A549 (cell line): ENCODE results near the gene HLA-C. TPM values are rescaled to one million over a fixed set of nuclear protein-coding genes. Genes with fewer than 3 reads are reported as not detected.
A peak's percentile ranks its signal among the peaks of the same experiment; 100 is the strongest.
"Not testable (repeated sequence)": the region's sequence is repeated elsewhere in the genome, so short reads cannot be mapped to it uniquely, and the experiment has no call there.

ENCODE experiments used
- ATAC-seq, 2 experiments: fragments of 200-7000 bp in 1 of 2; fragments of >200 bp in 1 of 2; cut with Nextera tagmentation in 1 of 2; cut with Tn5 transposase in 1 of 2; 3 replicates each; pipeline versions ENCODE4 v1.8.0 to v1.9.1; 2018 to 2020; ENCODE audit warnings: mild to moderate bottlenecking in 1 of 2, moderate library complexity in 1 of 2
- CTCF ChIA-PET: fragments of 300-600 bp; sonication (Branson Sonifier 250); formaldehyde crosslinking; extraction: SDS; loops from one replicate; lab custom pipeline; 2021; ENCODE audit warnings: antibody characterized with exemption, inconsistent platforms; lab: Yijun Ruan, JAX
- POLR2A ChIA-PET: fragments of 350-600 bp; formaldehyde crosslinking; extraction: SDS; loops from one replicate; lab custom pipeline; 2021; ENCODE audit warnings: antibody characterized with exemption, inconsistent platforms; lab: Yijun Ruan, JAX
- DNase-seq, 2 experiments: peaks; one replicate each; pipeline versions ENCODE4 v3.0.0 to v3.0.0-alpha.2; 2011 to 2016; ENCODE audit warnings: low read depth in 1 of 2, low spot score in 1 of 2
- FAIRE-seq: peaks from 2 replicates; lab custom pipeline; 2011; peaks lifted over from hg19 to GRCh38; lab: Jason Lieb, UNC
- H3K27ac ChIP-seq, 2 experiments: fragments of >200 bp; sonication (Bioruptor Twin); formaldehyde crosslinking; 3 replicates each; pipeline ENCODE4 v1.5.1; 2016 to 2017
- H3K4me1 ChIP-seq: fragments of >200 bp; sonication (Bioruptor Twin); formaldehyde crosslinking; 3 replicates; pipeline ENCODE4 v1.6.1; 2016
- H3K4me2 ChIP-seq: fragments of >200 bp; sonication (Bioruptor Twin); formaldehyde crosslinking; 3 replicates; pipeline ENCODE4 v1.6.1; 2016
- H3K4me3 ChIP-seq: fragments of >200 bp; sonication (Bioruptor Twin); formaldehyde crosslinking; 3 replicates; pipeline ENCODE4 v1.5.1; 2016
- H3K9me3 ChIP-seq: fragments of >200 bp; sonication (Bioruptor Twin); formaldehyde crosslinking; 3 replicates; pipeline ENCODE4 v1.6.1; 2016
- ATOH8 ChIP-seq: fragments of 250-450 bp; sonication (Bioruptor Pico); IDR thresholded peaks from 2 replicates; pipeline ENCODE4 v1.5.0; 2020; ENCODE audit warnings: low read depth, mild to moderate bottlenecking, moderate library complexity
- CBX8 ChIP-seq: fragments of 200-600 bp; sonication (generic); IDR thresholded peaks from 2 replicates; pipeline ENCODE4 v1.6.1; 2016
- CHD2 ChIP-seq: fragments of 150-350 bp; IDR thresholded peaks from 2 replicates; pipeline ENCODE4 v1.6.1; 2014; ENCODE audit warnings: low read length; ENCODE audit not compliant: partially characterized antibody
- EHMT2 ChIP-seq: fragments of 200-600 bp; sonication (generic); IDR thresholded peaks from 2 replicates; pipeline ENCODE4 v1.6.1; 2016; ENCODE audit warnings: antibody characterized with exemption, low read depth, mild to moderate bottlenecking, moderate library complexity
- HEYL ChIP-seq: fragments of 250-450 bp; sonication (Bioruptor Pico); IDR thresholded peaks from 2 replicates; pipeline ENCODE4 v1.8.0; 2021; ENCODE audit warnings: mild to moderate bottlenecking, moderate library complexity
- HMGXB4 ChIP-seq: fragments of 250-450 bp; sonication (Bioruptor Pico); IDR thresholded peaks from 2 replicates; pipeline ENCODE4 v1.5.0; 2021; ENCODE audit warnings: mild to moderate bottlenecking, moderate library complexity, borderline replicate concordance
- HOXA7 ChIP-seq: fragments of 250-450 bp; sonication (Bioruptor Pico); IDR thresholded peaks from 2 replicates; pipeline ENCODE4 v1.5.0; 2020; ENCODE audit warnings: mild to moderate bottlenecking, moderate library complexity
- HOXB5 ChIP-seq: fragments of 250-450 bp; sonication (Bioruptor Pico); IDR thresholded peaks from 2 replicates; pipeline ENCODE4 v1.5.0; 2020; ENCODE audit warnings: mild to moderate bottlenecking, moderate library complexity
- JUN ChIP-seq, 2 experiments: fragments of >200 bp; sonication (Bioruptor Twin); formaldehyde crosslinking; IDR thresholded peaks; 2 replicates in 1 of 2; 3 replicates in 1 of 2; pipeline ENCODE4 v1.6.1; 2016 to 2017
- KDM1A ChIP-seq: fragments of 200-600 bp; sonication (generic); IDR thresholded peaks from 2 replicates; pipeline ENCODE4 v1.6.1; 2016; ENCODE audit warnings: low read depth, mild to moderate bottlenecking
- KDM5A ChIP-seq: fragments of 200-600 bp; sonication (generic); IDR thresholded peaks from 2 replicates; pipeline ENCODE4 v1.6.1; 2016; ENCODE audit warnings: antibody characterized with exemption, mild to moderate bottlenecking
- MAX ChIP-seq: IDR thresholded peaks from 2 replicates; pipeline ENCODE4 v1.6.1; 2012
- MAZ ChIP-seq: fragments of 150-350 bp; IDR thresholded peaks from 2 replicates; pipeline ENCODE4 v1.6.1; 2014; ENCODE audit warnings: antibody characterized with exemption, low read depth, low read length, borderline replicate concordance
- POLR2A ChIP-seq: IDR thresholded peaks from 2 replicates; pipeline ENCODE4 v1.6.1; 2012; ENCODE audit warnings: mild to moderate bottlenecking, low read length
- POLR2AphosphoS2 ChIP-seq: conservative IDR thresholded peaks from 2 replicates; pipeline ENCODE4 v1.6.1; 2012; ENCODE audit warnings: low read length, improper control_type of control experiment, inconsistent platforms
- REST ChIP-seq: fragments of 200-600 bp; sonication (generic); IDR thresholded peaks from 2 replicates; pipeline ENCODE4 v1.6.1; 2016; ENCODE audit warnings: antibody characterized with exemption, mild to moderate bottlenecking, moderate library complexity
- SMC3 ChIP-seq: fragments of >200 bp; sonication (Bioruptor Twin); formaldehyde crosslinking; IDR thresholded peaks from 3 replicates; pipeline ENCODE4 v1.6.1; 2018; ENCODE audit warnings: inconsistent platforms
- SREBF2 ChIP-seq: fragments of 450-650 bp; IDR thresholded peaks from 2 replicates; pipeline ENCODE4 v1.6.1; 2014; ENCODE audit warnings: mild to moderate bottlenecking, moderate library complexity
- ZFP36 ChIP-seq: fragments of 450-650 bp; IDR thresholded peaks from 2 replicates; pipeline ENCODE4 v1.6.1; 2014; ENCODE audit warnings: borderline replicate concordance; ENCODE audit not compliant: partially characterized antibody
- ZSCAN20 ChIP-seq: fragments of 250-450 bp; sonication (Bioruptor Pico); IDR thresholded peaks from 2 replicates; pipeline ENCODE4 v1.8.0; 2022; ENCODE audit warnings: mild to moderate bottlenecking, moderate library complexity
- WGBS: methylation state at CpG from one replicate; pipeline ENCODE4 v1.1.6; 2017; ENCODE audit errors: missing lambda C conversion rate; 5-methylcytosine and 5-hydroxymethylcytosine counted together
- polyA plus RNA-seq, 4 experiments: library from polyadenylated mRNA; depleted of rRNA in 3 of 4; stranded (reverse); fragments of >200 nt; fragmentation: RNase III in 1 of 4; extraction: RNeasy Plus Mini Kit Qiagen cat#74134 plus additional on column Dnase treatment in 1 of 4; gene quantifications; 2 replicates in 3 of 4; 3 replicates in 1 of 4; pipeline ENCODE4 v1.2.3, GENCODE V29; 2011 to 2017
- TF ChIP-seq, protein P1 (sequence below): IDR thresholded peaks from 2 replicates; pipeline ENCODE4 v1.6.1; 2012
- TF ChIP-seq, protein P2 (sequence below): fragments of >200 bp; sonication (Bioruptor Twin); formaldehyde crosslinking; IDR thresholded peaks from 3 replicates; pipeline ENCODE4 v1.6.1; 2016

HLA-C gene
- polyA plus RNA-seq, 2 of the 4 experiments (the other 2 are of a cell fraction) = 22.6 to 40.9 TPM

DNA sequence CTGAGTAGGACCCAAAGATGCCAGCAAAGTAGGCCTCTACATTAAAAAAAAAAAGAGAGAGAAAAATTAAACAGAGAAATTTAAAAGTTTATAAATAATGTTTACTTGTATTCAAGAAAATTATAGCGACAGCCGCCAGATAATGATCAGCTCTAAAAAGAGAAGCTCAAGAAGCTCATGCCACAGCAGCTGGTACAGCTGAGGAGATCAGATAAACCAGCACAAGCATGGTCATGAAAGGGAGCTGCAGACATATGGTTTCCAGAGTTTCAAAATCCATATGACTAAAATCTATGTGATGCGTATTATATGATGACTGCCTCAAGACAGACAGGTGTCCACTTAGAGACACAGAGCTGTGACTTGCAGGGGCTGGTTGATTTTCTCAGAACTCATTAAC lies 13.6 kb upstream of the HLA-C start:
- no peaks in the 10 kb centered on the region for H3K9me3 ChIP-seq
- ATAC-seq = no peak
- H3K27ac ChIP-seq = no peak overlapping the region
- H3K4me3 ChIP-seq = no peak overlapping the region
- TF ChIP-seq, protein P1, sequence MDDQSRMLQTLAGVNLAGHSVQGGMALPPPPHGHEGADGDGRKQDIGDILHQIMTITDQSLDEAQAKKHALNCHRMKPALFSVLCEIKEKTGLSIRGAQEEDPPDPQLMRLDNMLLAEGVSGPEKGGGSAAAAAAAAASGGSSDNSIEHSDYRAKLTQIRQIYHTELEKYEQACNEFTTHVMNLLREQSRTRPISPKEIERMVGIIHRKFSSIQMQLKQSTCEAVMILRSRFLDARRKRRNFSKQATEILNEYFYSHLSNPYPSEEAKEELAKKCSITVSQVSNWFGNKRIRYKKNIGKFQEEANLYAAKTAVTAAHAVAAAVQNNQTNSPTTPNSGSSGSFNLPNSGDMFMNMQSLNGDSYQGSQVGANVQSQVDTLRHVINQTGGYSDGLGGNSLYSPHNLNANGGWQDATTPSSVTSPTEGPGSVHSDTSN = no peak
- no peak for TF ChIP-seq REST
- no peak for TF ChIP-seq POLR2AphosphoS2
- no peak for TF ChIP-seq CHD2
- TF ChIP-seq HEYL (CRISPR knock-in tag) = no peak
- no peak for TF ChIP-seq CBX8
- TF ChIP-seq HOXA7 (CRISPR knock-in tag) = no peak
- no peak for TF ChIP-seq SREBF2
- TF ChIP-seq MAZ = no peak
- TF ChIP-seq, protein P2, sequence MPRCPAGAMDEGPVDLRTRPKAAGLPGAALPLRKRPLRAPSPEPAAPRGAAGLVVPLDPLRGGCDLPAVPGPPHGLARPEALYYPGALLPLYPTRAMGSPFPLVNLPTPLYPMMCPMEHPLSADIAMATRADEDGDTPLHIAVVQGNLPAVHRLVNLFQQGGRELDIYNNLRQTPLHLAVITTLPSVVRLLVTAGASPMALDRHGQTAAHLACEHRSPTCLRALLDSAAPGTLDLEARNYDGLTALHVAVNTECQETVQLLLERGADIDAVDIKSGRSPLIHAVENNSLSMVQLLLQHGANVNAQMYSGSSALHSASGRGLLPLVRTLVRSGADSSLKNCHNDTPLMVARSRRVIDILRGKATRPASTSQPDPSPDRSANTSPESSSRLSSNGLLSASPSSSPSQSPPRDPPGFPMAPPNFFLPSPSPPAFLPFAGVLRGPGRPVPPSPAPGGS = no peak
- TF ChIP-seq HOXB5 (CRISPR knock-in tag) = no peak
- TF ChIP-seq EHMT2 = no peak
- TF ChIP-seq, all 56 proteins: peak for 0
- DNase-seq = no peak
- ChIA-PET POLR2A (no interaction called here), CTCF (interaction anchor here (1.0 to 2.5 kb wide), 2 partner anchors 69 to 81 kb away, joined by 5 to 9 read pairs; no protein-coding TSS in a partner anchor)
- no peak for FAIRE-seq
- Histone ChIP-seq H3K4me1 (no peaks in the 10 kb centered on the region), H3K4me2 (no peak overlapping the region)
- 90% methylated on average over 3 of the region's 3 CpGs for WGBS

DNA sequence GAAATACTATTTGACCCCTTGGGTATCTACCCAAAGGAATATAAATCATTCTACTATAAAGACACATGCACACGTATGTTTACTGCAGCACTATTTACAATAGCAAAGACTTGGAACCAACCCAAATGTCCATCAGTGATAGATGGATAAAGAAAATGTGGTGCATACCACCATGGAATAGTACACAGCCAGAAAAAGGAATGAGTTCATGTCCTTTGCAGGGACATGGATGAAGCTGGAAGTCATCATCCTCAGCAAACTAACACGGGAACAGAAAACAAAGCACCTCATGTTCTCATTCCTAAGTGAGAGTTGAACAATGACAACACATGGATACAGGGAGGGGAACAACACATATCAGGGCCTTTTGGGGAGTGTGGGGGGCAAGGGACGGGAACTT lies 7.8 kb upstream of the HLA-C start:
- FAIRE-seq, H3K4me1 ChIP-seq, CTCF ChIA-PET, H3K9me3 ChIP-seq, H3K27ac ChIP-seq, DNase-seq, ATAC-seq, POLR2A ChIA-PET, H3K4me3 ChIP-seq, H3K4me2 ChIP-seq: not testable (repeated sequence)
- 2% methylated on average over 3 of the region's 3 CpGs for WGBS

GRCh38 chr6:31272836-31273626 lies 1.1 kb upstream of the HLA-C start:
- POLR2A ChIA-PET = no interaction called here
- H3K4me3 ChIP-seq = no peak overlapping the region
- CTCF ChIA-PET = no interaction called here
- H3K27ac ChIP-seq = no peak overlapping the region
- DNase-seq = no peak
- 43% methylated on average over 10 of the region's 10 CpGs for WGBS
- 0 out of 3 replicates have a peak, but pooled peaks cover 3% of the 10 kb centered on the region for H3K4me1 ChIP-seq
- no peaks in the 10 kb centered on the region for H3K9me3 ChIP-seq
- FAIRE-seq = no peak
- TF ChIP-seq KDM1A (no peak), SMC3 (no peak), HEYL (CRISPR knock-in tag) (no peak), ZSCAN20 (CRISPR knock-in tag) (no peak), HMGXB4 (CRISPR knock-in tag) (no peak), EHMT2 (no peak), JUN (IDR thresholded peaks at IDR 0.05) (no peak), ZFP36 (no peak), MAZ (no peak), KDM5A (no peak), POLR2A (no peak), ATOH8 (CRISPR knock-in tag) (no peak), MAX (no peak)
- no peak for ATAC-seq
- H3K4me2 ChIP-seq = peak overlapping the region; percentile 82
